Measurements from ENCODE around the gene DCP2.

DNA sequence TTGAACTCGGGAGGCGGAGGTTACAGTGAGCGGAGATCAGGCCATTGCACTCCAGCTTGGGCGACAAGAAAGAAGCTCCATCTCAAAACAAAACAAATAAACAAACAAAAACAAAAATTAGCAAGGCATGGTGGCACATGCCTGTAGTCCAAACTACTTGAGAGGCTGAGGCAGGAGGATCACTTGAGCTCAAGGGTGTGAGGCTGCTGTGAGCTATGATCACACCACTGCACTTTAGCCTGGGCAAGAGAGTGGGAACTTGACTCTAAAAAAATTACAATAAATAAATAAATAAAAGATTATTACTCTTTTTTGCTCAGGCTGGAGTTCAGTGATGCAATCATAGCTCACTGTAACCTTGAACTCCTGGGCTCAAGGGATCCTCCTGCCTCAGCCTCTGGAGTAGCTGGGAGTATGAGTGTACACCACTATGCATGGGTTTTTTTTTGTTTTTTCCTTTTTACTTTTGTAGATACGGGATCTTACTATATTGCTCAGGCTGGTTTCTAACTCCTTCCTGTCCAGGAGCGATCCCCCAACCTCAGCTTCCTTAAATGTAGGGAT lies 9.0 kb upstream of the DCP2 start:
- TF ChIP-seq, protein P1, sequence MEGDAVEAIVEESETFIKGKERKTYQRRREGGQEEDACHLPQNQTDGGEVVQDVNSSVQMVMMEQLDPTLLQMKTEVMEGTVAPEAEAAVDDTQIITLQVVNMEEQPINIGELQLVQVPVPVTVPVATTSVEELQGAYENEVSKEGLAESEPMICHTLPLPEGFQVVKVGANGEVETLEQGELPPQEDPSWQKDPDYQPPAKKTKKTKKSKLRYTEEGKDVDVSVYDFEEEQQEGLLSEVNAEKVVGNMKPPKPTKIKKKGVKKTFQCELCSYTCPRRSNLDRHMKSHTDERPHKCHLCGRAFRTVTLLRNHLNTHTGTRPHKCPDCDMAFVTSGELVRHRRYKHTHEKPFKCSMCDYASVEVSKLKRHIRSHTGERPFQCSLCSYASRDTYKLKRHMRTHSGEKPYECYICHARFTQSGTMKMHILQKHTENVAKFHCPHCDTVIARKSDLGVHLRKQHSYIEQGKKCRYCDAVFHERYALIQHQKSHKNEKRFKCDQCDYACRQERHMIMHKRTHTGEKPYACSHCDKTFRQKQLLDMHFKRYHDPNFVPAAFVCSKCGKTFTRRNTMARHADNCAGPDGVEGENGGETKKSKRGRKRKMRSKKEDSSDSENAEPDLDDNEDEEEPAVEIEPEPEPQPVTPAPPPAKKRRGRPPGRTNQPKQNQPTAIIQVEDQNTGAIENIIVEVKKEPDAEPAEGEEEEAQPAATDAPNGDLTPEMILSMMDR (IDR thresholded peaks at IDR 0.05; ENCODE audit: low read depth, low read length, poor library complexity, severe bottlenecking) = no peak
- no peak for TF ChIP-seq EZH2phosphoT487 (IDR thresholded peaks at IDR 0.05; ENCODE audit: borderline replicate concordance, low read length)
